ENCODE measurements around the gene SMIM32.

Gene SMIM32

DNA sequence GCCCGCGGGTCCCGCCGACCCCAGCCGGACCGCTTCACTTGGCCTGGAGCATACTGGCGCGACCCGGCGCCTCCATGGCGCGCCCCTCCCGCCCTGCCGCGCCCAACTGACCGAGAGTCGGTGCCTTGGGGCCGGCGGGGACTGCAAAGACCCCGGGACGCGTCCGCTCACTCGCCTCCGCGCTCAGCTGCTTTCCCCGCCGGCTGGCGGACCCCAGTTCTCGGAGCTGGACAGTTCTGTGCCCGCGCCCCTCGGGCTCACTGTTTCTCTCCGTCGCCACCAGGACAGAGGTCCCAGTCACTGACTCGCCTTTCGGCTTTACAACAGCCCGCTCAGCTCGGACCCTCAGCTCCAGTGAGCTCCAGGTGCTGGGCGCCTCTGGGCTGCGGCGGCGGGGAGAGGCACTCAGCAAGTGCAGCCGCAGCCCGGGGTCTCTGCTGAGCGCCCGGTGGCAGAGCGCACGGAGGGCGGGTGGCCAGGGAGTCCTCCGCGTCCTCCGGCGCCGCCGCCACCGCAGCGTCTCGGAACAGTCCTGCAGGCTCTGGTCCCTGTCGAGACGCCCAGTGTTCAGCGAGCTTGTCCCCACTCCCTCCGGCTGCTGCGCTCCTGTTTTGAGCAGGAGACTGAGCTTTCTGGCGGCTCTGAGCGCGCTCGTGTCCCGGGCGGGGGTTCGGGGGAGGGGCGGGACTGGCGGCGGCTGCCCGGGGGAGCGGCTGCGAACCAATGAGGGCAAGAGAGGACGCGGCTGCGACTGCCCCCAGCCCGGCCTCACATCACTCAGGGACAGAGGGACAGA is at the start of gene SMIM32:
TSS of gene SMIM32 (minus strand) at position 637 of the 796 bp plus-strand sequence. CDS start 638 bp downstream, outside the sequence.
- no peak for DNase-seq (ENCODE audit: low read depth in 3 of 3, low spot score in 1 of 3)

GRCh38 chr5:136242611-136243010 is 49.6 kb upstream of the SMIM32 start:
- no peak for DNase-seq (ENCODE audit: low read depth in 3 of 3, low spot score in 1 of 3)

GRCh38 chr5:136242136-136242535 is 49.2 kb upstream of the SMIM32 start:
- DNase-seq (ENCODE audit: low read depth in 3 of 3, low spot score in 1 of 3): no peak

DNA sequence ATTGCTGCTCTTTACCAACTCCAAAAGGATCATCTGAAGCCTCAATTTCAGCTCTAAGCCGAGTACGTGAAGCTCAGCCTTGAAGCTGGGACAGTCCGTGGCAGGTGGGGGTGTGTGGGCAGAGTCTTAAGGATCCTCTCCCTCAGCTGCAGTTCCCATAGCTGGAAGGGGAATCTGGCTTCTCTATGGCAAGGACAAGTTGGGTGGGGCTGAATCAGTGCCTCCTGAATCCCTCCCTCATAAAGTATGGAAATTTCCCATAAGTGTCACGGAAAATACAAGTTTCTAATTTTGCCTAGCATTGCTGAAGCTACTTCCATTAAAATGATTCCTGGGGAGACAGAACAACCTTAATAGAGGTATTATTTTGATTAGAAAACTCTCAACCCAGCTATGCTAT is 47.9 kb upstream of the SMIM32 start:
- DNase-seq (ENCODE audit: low read depth in 3 of 3, low spot score in 1 of 3): no peak

DNA sequence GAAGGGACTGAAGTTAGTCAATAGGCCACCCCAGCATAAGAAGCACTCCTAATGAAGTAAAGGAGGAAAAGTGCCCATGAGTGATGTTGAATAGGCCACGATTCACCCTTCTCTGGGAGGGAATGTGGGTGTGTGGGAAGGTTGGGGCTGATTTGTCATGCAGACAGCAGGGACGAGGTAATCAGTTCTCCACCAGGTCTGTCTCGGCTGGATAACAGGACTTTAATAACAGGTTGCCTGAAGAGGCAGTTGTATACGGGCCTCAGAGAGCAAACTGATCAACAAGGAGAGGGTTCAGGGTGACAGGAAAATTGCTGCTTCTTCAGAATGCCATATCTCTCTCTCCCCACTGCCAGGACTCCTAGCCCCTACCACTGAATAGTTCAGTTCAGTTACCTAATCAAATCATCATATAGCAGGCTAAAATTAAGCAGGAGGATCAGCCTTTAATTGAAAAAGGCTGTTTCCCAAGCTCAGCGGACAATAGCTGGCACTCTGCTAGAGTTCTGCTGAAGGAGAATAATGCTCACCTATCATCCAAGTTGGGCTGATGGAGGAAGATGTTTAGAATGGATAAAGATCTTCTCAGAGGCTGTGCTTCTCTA is 43.6 kb upstream of the SMIM32 start:
- DNase-seq (ENCODE audit: low read depth in 3 of 3, low spot score in 1 of 3): no peak

DNA sequence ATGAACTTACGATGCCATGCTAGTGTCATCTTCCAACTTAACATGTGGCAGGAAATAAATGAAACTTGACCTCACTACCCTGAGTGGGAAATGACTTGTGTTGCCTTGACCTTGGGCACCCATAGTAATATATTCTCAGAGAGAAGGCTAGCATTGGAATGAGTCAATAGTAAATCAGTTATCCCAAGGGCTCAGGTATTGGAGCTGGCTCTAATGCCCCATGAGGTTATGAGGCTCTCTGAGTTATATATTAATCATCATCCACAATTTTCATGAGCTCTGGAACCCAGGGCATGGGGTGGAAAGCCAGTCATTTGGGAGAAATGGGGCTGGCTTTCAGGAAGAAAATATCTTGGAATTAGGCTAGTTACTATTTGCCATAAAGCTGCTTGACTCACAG is 42.4 kb upstream of the SMIM32 start:
- no peak for DNase-seq (ENCODE audit: low read depth in 3 of 3, low spot score in 1 of 3)

GRCh38 chr5:136232316-136232715 is 39.4 kb upstream of the SMIM32 start:
- DNase-seq (ENCODE audit: low read depth in 3 of 3, low spot score in 1 of 3): no peak

GRCh38 chr5:136230176-136230575 is 37.2 kb upstream of the SMIM32 start:
- DNase-seq (ENCODE audit: low read depth in 3 of 3, low spot score in 1 of 3): no peak

DNA sequence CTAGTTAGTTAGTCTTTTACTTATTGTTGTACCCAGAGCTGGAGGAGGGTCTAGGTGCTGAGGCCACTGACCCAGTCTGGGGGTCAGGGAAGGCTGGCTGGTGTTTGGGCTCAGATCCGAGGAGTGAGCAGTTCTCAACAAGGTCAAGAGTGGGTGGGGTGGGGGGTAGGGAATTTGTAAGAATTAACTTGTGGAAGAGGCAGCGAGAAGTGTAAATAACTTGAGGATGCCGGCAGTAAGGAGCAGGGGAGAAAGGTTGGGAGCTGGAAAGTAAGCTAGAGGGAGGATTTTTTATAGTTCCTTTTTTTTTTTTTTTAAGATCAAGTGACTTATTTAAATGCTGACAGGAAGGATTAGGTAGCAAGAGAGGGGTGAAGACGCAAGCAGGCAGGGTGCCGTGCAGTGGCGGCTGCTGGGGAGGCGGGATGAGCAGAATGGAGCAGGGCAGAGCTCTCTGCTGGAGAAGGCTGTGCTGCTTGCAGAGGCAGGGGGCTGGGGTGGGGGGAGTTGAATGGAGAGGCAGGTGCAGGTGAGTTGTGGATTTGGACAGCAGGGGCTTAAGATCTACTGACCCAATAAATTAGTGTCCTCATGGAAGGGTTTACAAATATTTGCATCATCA is 35.3 kb upstream of the SMIM32 start:
- DNase-seq (ENCODE audit: low read depth in 3 of 3, low spot score in 1 of 3): no peak

DNA sequence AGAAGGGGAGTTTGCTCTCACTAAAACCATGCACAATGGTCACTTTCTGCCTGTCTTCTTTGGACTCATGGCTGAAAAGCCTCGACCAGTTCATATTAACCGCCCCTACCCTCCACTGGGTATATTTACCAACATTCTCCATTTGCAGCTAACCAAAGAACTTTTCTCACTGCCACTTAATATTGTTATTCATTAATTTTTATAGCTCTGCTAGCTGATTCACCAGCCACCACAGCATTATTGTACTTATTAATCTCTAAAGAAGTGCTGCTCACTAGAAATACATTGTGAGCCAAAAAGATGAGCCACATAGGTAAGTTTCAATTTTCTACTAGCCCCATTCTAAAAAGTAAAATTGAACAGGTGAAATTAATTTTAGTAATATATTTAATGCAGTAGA is 33.4 kb upstream of the SMIM32 start:
- no peak for DNase-seq (ENCODE audit: low read depth in 3 of 3, low spot score in 1 of 3)

DNA sequence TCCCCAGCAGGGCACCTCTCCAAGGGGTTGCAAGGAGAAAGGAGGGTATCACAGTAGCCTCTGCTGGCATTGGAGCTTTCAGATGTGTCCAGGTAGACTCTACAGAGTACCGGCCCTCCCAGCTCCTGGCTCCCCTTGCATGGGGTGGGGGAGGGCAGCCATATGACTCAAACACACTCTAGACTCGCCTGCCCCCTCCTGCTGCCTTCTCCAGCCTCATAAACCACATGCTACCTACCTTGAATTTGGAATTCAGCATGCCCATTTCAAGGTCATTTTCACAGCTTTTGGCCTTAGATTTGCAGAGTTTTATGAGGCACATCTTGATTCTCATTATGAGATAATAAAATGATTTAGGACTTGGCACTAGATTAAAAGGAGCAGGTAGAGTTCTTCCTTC is 32.8 kb upstream of the SMIM32 start:
- no peak for DNase-seq (ENCODE audit: low read depth in 3 of 3, low spot score in 1 of 3)

- no peak for DNase-seq (ENCODE audit: low read depth in 3 of 3, low spot score in 1 of 3)
Observed at GRCh38 chr5:136222580-136223235, 29.7 kb upstream of the SMIM32 start.

GRCh38 chr5:136221340-136221739 is 28.4 kb upstream of the SMIM32 start:
- no peak for DNase-seq (ENCODE audit: low read depth in 3 of 3, low spot score in 1 of 3)

GRCh38 chr5:136216230-136216629 is 23.3 kb upstream of the SMIM32 start:
- DNase-seq (ENCODE audit: low read depth in 3 of 3, low spot score in 1 of 3): no peak

DNA sequence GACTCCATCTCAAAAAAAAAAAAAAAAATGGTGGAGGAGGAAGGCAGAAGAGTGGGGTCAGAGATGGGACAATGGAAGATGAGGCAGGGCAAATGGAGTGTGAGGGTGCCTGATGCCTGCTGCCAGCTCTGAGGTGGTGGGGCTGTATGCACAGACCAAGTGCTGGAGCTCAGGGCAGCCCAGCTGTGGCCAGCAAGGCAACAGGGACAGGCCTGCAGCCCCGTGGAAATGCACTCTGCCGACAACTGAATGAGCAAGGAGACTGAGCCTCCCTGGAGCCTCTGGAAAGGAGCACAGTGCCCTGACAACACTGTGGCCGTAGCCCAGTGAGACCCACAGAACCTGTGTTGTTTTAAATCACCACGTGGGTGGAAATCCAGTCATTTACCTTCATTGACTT is 22.9 kb upstream of the SMIM32 start:
- DNase-seq (ENCODE audit: low read depth in 3 of 3, low spot score in 1 of 3): no peak

- no peak for DNase-seq (ENCODE audit: low read depth in 3 of 3, low spot score in 1 of 3)
Observed at GRCh38 chr5:136213919-136214493, 21.0 kb upstream of the SMIM32 start.

- DNase-seq (ENCODE audit: low read depth in 3 of 3, low spot score in 1 of 3): peak in 2 of 3 donors; percentile 2 to 22
Observed at GRCh38 chr5:136212252-136212721, 19.3 kb upstream of the SMIM32 start.

DNA sequence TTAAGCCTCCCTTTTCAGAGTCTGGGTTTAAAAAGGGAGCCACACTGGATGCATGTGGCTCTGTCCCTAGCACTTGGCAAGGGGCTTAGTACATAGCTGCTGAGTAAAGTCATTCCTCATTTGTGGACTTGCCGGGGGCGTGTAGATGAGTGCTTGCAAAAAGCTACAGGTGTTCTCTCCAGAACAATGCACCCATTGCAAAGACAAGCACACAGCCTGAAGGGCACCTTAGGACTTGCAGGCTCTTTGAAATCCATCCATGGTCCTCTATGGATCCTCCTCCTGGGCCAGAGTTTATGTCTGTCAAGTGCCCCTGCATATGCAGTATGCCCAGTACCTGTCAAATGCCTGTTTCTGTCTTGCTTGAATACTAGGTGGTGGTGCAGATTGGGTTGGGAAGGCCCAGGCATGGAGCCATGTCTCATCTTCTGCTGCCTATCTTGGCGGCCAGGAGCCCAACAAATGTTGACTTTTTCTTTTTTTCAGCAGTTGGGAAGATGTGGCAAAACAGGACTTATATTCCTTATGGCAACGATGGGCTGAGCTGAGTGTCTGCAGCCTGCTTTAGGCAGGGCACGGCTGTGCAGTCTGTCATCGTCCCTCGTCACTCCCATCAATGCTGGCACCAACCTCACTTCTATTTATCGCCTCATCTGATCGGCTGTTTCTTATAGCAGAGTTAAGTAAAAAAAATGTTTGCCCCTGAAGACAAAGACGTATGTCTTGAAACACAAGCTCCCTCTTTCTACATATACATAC is 18.5 kb upstream of the SMIM32 start:
- DNase-seq (ENCODE audit: low read depth in 3 of 3, low spot score in 1 of 3): no peak

DNA sequence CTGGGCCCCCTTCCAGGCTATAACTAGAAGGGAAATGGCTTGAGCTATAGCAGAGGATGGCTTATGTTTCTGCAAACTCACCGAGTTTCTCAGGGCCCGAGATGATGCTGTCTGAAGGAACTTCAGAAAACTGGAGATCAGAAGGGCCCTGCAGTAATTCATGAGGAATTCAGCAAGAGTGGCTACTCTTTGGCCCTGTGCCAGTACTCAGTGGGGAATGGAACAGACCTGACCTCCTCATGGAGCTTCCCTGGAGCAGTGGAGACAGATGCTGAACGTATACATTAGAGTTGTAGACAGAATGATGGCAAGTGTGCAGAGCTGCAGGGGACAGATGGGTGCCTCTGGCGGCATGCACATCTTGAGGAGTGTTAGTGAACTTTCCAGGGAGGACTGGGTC is 17.3 kb upstream of the SMIM32 start:
- no peak for DNase-seq (ENCODE audit: low read depth in 3 of 3, low spot score in 1 of 3)

- DNase-seq (ENCODE audit: low read depth in 3 of 3, low spot score in 1 of 3): no peak
Observed at GRCh38 chr5:136209346-136209910, 16.5 kb upstream of the SMIM32 start.

Measured in stimulated activated CD4-positive, alpha-beta T cell treated with anti-CD3 and anti-CD28 coated beads, TNF-alpha, amount 100 ng/mL, for 1 hour (primary cell).